Thoracic aorta (tissue), 2 donors: ENCODE results near the gene HHIPL1. TPM values are rescaled to one million over a fixed set of nuclear protein-coding genes. Genes with fewer than 3 reads are reported as not detected.

Experiments used
- ATAC-seq: fragments of 150-250 bp; one replicate; pipeline ENCODE4 v1.8.0; 2017; ENCODE audit warnings: low read depth; ENCODE audit not compliant: insufficient number of reproducible peaks, low FRiP score
- DNase-seq: peaks from one replicate; pipeline ENCODE4 v3.0.0-alpha.2; 2020; ENCODE audit warnings: low spot score
- H3K27ac ChIP-seq, 2 donors: fragments of 200-600 bp; sonication (generic); 1 replicate in 1 of 2; 2 replicates in 1 of 2; pipeline ENCODE4 v1.5.1; 2016; ENCODE audit warnings: mild to moderate bottlenecking in 2 of 2, moderate library complexity in 2 of 2
- H3K27me3 ChIP-seq: fragments of 200-600 bp; sonication (generic); replicated peaks from 2 replicates; pipeline ENCODE4 v1.6.0; 2016; ENCODE audit warnings: mild to moderate bottlenecking; ENCODE audit not compliant: insufficient read depth
- H3K36me3 ChIP-seq: fragments of 200-600 bp; sonication (generic); one replicate; pipeline ENCODE4 v1.5.1; 2016
- H3K4me1 ChIP-seq, 2 donors: fragments of 200-600 bp; sonication (generic); 1 replicate in 1 of 2; 2 replicates in 1 of 2; pipeline versions ENCODE4 v1.5.1 to v1.6.0; 2016; ENCODE audit warnings: low read depth in 2 of 2, mild to moderate bottlenecking in 1 of 2; ENCODE audit not compliant: control insufficient read depth in 1 of 2
- H3K4me3 ChIP-seq: fragments of 200-600 bp; sonication (generic); 2 replicates; pipeline ENCODE4 v1.5.1; 2016; ENCODE audit warnings: mild to moderate bottlenecking
- H3K9me3 ChIP-seq: fragments of 200-600 bp; sonication (generic); 2 replicates; pipeline ENCODE4 v1.5.1; 2016
- CTCF ChIP-seq: fragments of 200-600 bp; sonication (generic); IDR thresholded peaks from one replicate; pipeline ENCODE4 v1.5.1; 2019; ENCODE audit warnings: antibody characterized with exemption
- total RNA-seq, 2 donors: library from RNA; depleted of rRNA; stranded (reverse); fragments of >200 nt; gene quantifications; one replicate each; pipeline versions ENCODE4 v1.1.0 to v1.2.3, GENCODE V29; 2016

The HHIPL1 gene
- total RNA-seq, 2 donors from 2014 or later, result 2.1 to 10.0 TPM

DNA sequence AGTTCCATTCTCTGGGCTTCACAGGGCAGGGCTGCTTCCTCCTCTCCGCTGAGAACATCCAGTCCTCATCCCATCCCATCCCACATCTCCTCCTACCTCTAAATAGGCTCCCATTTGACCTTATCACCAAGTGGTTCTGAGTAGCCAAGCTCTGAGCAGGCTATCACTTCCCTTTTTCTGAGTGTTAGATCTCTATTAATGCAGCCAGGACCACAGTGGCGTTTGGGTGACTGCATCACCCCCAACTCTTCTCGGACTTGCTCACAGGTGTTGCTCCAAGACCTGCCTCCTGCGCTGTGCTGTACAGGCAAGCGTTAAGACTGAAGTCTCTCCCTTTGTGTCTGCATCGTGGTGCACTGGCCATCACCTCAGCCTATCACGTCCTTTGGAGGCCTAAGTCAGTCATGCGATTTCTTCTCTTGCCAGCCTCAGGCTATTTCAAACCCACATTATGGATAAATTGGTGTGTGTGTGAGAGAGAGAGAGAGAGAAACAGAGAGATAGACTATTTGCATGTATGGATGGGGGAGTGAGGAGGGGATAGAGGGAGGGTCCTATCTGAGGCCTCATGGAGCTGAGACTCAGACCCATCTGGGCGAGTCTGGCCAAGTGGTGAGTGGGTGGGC, 12.4 kb upstream of the HHIPL1 start:
- no peak for ATAC-seq
- no peak for TF ChIP-seq CTCF
- H3K4me1 ChIP-seq, result peaks cover 0 to 7% of the 10 kb centered on the region in 2 donors

DNA sequence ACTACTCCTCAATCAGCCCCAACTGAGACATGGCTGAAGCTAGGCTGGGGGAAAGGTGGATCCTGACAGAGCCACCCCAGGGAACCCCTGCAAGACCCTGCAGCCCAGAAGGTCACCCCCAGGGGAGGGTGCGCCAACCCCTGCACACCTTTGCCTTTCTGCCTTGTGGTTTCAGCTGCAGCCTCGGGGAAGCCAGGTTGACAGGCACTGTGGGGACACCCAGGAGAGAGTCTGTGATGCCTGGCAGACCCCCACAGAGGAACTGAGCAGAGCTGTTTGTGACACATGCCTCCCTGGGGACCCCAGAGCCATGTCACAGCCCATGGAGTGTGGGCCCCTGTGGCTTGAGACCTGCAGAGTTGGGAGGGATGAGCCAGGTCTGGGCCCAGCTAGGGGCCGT, 11.8 kb upstream of the HHIPL1 start:
- H3K9me3 ChIP-seq, result no peaks in the 10 kb centered on the region
- TF ChIP-seq CTCF, result no peak
- DNase-seq (no peak), ATAC-seq (no peak)
- no peak overlapping the region for H3K27ac ChIP-seq
- H3K4me1 ChIP-seq, result peaks cover 0 to 7% of the 10 kb centered on the region in 2 donors
- H3K4me3 ChIP-seq, result no peak overlapping the region
- H3K27me3 ChIP-seq, result no peaks in the 10 kb centered on the region
- H3K36me3 ChIP-seq, result no peaks in the 10 kb centered on the region

More for the DNA sequence above, 12.4 kb upstream of the HHIPL1 start:
- no peaks in the 10 kb centered on the region for H3K27me3 ChIP-seq
- H3K4me3 ChIP-seq, result no peak overlapping the region
- H3K27ac ChIP-seq, result no peak overlapping the region
- no peaks in the 10 kb centered on the region for H3K36me3 ChIP-seq
- H3K9me3 ChIP-seq, result no peaks in the 10 kb centered on the region
- DNase-seq, result no peak

GRCh38 chr14:99633918-99634317, 11.0 kb upstream of the HHIPL1 start:
- Histone ChIP-seq H3K4me1 (peaks cover 0 to 3% of the 10 kb centered on the region in 2 donors), H3K9me3 (no peaks in the 10 kb centered on the region), H3K36me3 (no peaks in the 10 kb centered on the region), H3K27ac (no peak overlapping the region), H3K27me3 (no peaks in the 10 kb centered on the region), H3K4me3 (no peak overlapping the region)
- ATAC-seq (no peak), DNase-seq (no peak)
- TF ChIP-seq CTCF, result no peak

GRCh38 chr14:99634443-99634842, 10.5 kb upstream of the HHIPL1 start:
- DNase-seq, result no peak
- H3K36me3 ChIP-seq, result no peaks in the 10 kb centered on the region
- H3K4me3 ChIP-seq, result no peak overlapping the region
- no peaks in the 10 kb centered on the region for H3K4me1 ChIP-seq
- TF ChIP-seq CTCF, result no peak
- no peak overlapping the region for H3K27ac ChIP-seq
- no peaks in the 10 kb centered on the region for H3K27me3 ChIP-seq
- H3K9me3 ChIP-seq, result no peaks in the 10 kb centered on the region
- ATAC-seq, result no peak

GRCh38 chr14:99635116-99635515, 9.8 kb upstream of the HHIPL1 start:
- Histone ChIP-seq H3K4me3 (no peak overlapping the region), H3K4me1 (no peaks in the 10 kb centered on the region), H3K27ac (no peak overlapping the region), H3K36me3 (no peaks in the 10 kb centered on the region), H3K27me3 (no peaks in the 10 kb centered on the region), H3K9me3 (no peaks in the 10 kb centered on the region)
- TF ChIP-seq CTCF, result no peak
- DNase-seq, result no peak
- ATAC-seq, result no peak
